GM12874 (cell line): Measurements from ENCODE around the gene MYH14.

ENCODE experiments used
- CTCF ChIP-seq: IDR thresholded peaks from 2 replicates; pipeline ENCODE4 v1.5.1; 2011; ENCODE audit warnings: low read depth, mild to moderate bottlenecking, control low read depth, low read length, moderate library complexity; ENCODE audit not compliant: insufficient read depth

MYH14 gene

GRCh38 chr19:50359328-50359818 lies 156.0 kb downstream of the MYH14 start:
- TF ChIP-seq CTCF: no peak
